GM21423 (cell line): ENCODE measurements around the gene ABI3BP.

Source experiments
- ATAC-seq: cut with Tn5 transposase; IDR thresholded peaks from one replicate; pipeline ENCODE4 v1.9.1; 2021; ENCODE audit warnings: mild to moderate bottlenecking, moderate library complexity; ENCODE audit not compliant: unreplicated experiment

ABI3BP gene

DNA sequence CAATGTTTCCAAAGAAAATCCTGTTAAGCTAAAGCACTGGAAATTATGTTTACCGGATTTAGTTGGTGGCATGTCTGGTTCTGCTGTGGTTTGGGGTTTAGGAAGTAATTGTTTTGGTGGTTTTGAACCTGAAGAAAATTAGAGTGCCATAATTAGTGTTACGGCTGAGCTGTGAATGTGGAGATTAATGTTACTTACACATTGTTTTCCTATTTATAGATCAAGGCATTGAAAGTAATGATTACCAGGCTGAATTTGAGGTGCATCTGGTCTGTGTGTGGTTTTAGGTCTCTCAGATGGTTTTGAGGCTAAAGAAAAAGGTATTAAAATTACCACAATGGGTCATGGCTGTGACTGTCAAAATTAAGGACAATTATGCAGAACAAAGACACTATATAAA, 155.1 kb downstream of the ABI3BP start:
- ATAC-seq, result no peak

DNA sequence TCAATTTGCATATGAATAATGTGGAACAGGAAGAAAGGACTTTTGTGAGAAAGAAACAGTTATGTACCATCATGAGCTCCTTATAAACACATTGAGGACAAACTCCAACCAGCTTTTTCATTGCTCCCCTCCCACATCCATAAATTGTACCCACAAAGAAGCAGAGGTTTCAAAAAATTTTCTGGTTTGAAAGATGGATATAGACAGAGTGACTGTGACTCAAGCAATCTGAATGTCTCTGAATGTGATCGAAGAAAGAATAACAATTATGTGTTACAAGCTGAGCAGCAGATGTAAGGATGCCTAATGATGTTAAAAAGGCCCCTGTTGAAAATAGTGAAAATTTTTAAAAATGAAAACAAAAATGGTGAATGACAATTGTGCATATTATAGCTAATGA, 156.6 kb downstream of the ABI3BP start:
- no peak for ATAC-seq

DNA sequence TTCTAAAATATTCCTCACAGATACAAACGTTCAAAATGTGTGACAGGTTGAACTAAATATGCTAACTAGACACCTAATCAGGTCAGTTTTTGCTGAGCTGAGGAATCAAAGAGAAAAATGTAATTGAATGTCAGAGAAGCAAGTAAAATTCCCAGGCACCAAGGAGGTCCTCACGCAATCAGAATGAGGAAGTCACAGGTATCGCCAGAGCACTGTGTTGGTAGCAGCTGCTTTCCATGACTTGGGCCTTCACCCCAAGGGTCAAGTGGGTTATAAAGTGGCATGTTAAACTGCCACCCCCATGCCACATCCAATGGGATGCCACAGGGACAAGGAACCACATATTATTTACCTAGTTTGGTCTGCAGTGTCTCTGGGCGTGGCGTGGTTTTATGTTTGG, 158.9 kb downstream of the ABI3BP start:
- no peak for ATAC-seq

GRCh38 chr3:100833483-100833882, 159.7 kb downstream of the ABI3BP start:
- no peak for ATAC-seq

- no peak for ATAC-seq
Measured at GRCh38 chr3:100831629-100832028, 161.6 kb downstream of the ABI3BP start.

DNA sequence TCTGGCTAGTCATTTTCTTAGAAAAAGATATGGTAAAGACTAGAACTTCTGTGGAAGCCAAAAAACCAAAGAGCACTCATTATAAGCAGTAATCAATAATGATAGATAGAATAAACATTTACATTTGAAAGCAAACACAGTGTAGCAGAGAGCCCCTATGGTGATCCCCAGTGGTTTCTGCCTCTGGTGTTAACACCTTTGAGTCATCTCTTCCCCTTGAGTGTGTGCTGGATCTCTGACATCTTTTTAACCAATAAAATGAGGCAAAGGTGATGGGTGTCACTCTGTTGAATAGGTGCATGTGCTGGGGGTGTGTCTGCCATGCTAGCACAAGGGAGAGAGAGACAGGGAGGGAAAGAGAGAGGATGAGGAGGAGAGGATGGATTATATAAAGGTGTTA, 162.3 kb downstream of the ABI3BP start:
- ATAC-seq, result no peak

DNA sequence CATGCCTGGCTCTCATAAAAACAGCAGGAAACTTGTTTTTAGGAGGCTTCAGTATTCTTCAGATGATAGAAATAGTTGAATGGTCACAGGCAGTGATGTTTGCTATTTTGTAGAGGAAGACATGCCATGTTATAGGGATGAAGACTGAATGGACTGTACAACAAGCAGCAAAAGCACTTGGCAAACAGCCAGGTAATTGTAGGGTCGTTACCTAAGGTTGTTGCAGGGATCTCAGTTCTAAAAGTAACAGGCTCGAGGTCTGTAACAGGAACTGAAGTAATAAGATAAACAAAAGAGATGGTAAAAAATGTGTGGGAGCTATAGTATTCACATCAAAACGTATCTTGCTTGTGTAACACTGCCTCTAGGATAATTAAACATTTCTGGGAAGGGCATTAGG, 167.6 kb downstream of the ABI3BP start:
- ATAC-seq, result no peak

DNA sequence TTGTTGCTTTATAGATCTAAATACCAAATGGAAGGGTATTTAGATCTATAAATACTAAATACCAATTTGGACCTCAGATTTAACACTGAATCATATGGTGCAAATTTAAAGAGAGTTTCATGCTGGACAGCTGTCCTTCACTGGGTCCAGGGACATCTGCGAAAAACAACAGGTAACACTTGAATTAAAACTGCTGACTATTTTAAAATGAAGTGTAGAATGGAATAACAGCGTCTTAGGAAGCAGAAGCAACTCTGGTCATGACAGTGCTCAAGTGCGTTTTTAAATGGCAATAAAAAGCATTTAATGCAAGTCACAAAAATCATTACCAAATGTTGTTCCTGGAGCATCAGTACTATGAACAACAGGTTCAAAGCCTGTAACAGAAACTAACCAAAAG, 177.6 kb downstream of the ABI3BP start:
- ATAC-seq, result no peak

DNA sequence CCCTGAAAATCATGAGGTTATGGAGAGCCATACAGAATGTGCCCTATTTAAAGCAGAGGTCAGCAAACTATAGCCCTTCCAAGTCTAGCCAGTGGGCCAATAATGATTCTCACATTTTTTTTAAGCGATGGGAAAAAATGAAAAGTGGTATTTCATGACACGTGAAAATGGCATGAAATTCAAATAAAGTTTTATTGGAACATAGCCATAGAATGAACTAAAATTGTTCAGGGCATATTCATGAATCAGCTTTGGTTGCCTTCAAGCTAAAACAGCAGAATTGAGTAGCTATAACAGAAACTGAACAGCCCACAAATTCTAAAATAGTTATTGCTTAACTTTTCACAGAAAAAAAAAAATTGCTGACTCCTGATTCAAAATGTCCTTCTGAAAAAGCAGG, 179.4 kb downstream of the ABI3BP start:
- no peak for ATAC-seq

GRCh38 chr3:100811779-100812507, 181.3 kb downstream of the ABI3BP start:
- no peak for ATAC-seq

- ATAC-seq, result no peak
Measured at GRCh38 chr3:100810671-100811070, 182.6 kb downstream of the ABI3BP start.

DNA sequence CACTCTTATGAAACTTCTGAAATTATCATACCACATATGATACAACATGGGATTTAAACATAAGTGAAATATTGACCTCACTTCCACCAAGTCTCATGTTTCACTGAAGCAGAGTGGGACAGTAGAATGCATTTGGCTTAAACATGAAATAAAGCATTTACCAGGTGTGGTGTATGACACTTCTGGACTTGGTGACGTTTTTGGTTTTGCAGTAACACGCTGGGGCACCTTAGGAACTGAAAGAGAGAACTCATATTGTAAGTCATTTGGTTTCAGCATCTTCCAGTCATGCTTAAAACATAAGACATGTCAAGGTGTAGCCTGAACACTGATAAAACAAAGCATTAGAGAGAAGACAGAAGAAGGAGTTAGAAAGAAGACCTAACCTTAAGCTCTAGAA, 188.6 kb downstream of the ABI3BP start:
- no peak for ATAC-seq

DNA sequence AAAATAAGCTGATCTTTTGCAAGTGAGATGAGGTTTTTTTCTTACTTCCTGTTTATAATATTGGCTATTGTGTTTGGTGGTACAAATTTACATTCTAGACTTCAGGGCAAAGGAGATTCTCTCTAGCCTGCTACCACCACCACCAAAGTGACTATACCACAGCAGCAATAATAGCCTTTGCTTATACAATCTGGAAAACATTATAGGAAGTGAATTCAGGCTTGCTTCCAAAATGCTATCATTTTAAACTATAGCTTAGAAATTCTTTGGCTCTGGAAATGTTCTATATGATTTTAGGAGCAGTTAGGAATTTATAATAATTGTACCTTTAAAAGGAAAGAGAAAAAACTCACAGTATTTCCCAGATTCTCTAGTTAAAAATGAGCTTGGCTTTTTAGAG, 189.5 kb downstream of the ABI3BP start:
- no peak for ATAC-seq

- ATAC-seq, result no peak
Measured at GRCh38 chr3:100802126-100802525, 191.1 kb downstream of the ABI3BP start.

GRCh38 chr3:100798012-100798411, 195.2 kb downstream of the ABI3BP start:
- ATAC-seq, result no peak

DNA sequence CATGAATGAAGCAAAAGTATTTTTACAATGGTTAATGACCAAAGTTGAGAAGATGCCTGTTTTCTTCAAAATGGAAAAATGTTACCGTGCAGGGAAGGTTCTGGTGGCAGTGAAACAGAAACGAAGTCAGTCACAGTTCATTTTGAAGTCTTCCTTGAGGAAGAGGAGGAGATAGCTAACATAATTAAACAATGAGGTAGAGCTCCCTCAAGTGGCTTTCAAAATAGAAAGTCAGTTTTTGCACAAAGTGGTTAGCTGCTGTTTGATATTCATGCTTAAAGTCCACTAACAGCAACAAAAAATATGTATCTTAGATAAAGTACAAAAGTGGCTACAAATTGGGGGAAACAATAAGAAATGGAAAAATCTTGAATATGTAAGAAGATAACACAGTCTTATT, 196.7 kb downstream of the ABI3BP start:
- ATAC-seq, result no peak

- ATAC-seq, result no peak
Measured at GRCh38 chr3:100789579-100789978, 203.6 kb downstream of the ABI3BP start.

GRCh38 chr3:100783619-100784018, 209.6 kb downstream of the ABI3BP start:
- ATAC-seq, result no peak

- ATAC-seq, result no peak
Measured at GRCh38 chr3:100782906-100783305, 210.3 kb downstream of the ABI3BP start.

- no peak for ATAC-seq
Measured at GRCh38 chr3:100782348-100782747, 210.9 kb downstream of the ABI3BP start.

GRCh38 chr3:100781301-100781700, 211.9 kb downstream of the ABI3BP start:
- no peak for ATAC-seq

GRCh38 chr3:100780071-100780622, 213.1 kb downstream of the ABI3BP start:
- no peak for ATAC-seq

DNA sequence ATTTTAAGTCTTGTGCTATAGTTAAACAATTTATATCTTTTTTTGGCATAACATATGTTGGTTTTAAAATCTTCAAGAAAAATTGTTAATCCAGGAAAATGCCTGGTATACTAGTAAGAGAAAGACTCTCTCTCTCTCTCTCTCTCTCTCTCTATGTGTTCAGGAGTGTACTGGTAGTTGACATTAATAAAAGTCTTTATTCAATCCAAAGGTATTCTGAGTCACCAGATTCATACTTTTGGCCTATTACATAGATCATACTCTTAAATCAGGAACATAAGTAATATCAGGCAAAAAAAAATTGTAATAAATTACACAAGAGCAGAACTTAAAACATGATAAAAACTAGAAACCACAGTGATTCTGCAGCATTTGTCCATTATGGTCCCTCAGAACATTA, 213.7 kb downstream of the ABI3BP start:
- ATAC-seq, result no peak
